Parathyroid adenoma (tissue), 2 donors: ENCODE results near the gene ALOX12B.

Source experiments
- H2AFZ ChIP-seq: fragments of 300-600 bp; sonication (generic); one replicate; pipeline ENCODE4 v1.7.0; 2017; ENCODE audit warnings: antibody characterized with exemption, mild to moderate bottlenecking
- H3K27ac ChIP-seq: fragments of 300-600 bp; sonication (generic); one replicate; pipeline ENCODE4 v1.7.0; 2017
- H3K27me3 ChIP-seq: fragments of 300-600 bp; sonication (generic); one replicate; pipeline ENCODE4 v1.7.0; 2017; ENCODE audit warnings: low read length; ENCODE audit not compliant: control insufficient read depth, insufficient read depth
- H3K36me3 ChIP-seq: fragments of 300-600 bp; sonication (generic); one replicate; pipeline ENCODE4 v1.7.0; 2017; ENCODE audit warnings: low read length; ENCODE audit not compliant: control insufficient read depth, insufficient read depth
- H3K4me1 ChIP-seq: fragments of 300-600 bp; sonication (generic); one replicate; pipeline ENCODE4 v1.7.0; 2017; ENCODE audit warnings: control low read depth
- H3K4me2 ChIP-seq: fragments of 300-600 bp; sonication (generic); one replicate; pipeline ENCODE4 v1.7.0; 2017; ENCODE audit warnings: low read length
- H3K4me3 ChIP-seq: fragments of 300-600 bp; sonication (generic); one replicate; pipeline ENCODE4 v1.7.0; 2017; ENCODE audit warnings: low read depth, low read length
- H3K79me2 ChIP-seq: fragments of 300-600 bp; sonication (generic); one replicate; pipeline ENCODE4 v1.7.0; 2017; ENCODE audit warnings: control low read depth
- H3K9ac ChIP-seq: fragments of 300-600 bp; sonication (generic); one replicate; pipeline ENCODE4 v1.7.0; 2017; ENCODE audit warnings: mild to moderate bottlenecking
- H3K9me3 ChIP-seq: fragments of 300-600 bp; sonication (generic); one replicate; pipeline ENCODE4 v1.7.0; 2017; ENCODE audit warnings: low read length; ENCODE audit not compliant: control insufficient read depth
- TF ChIP-seq, protein P1 (sequence below): fragments of 300-600 bp; sonication (generic); IDR thresholded peaks from one replicate; pipeline ENCODE4 v1.7.0; 2017; ENCODE audit warnings: antibody characterized with exemption, mild to moderate bottlenecking
- donor health status: primary hyperparathyroidism.

Gene ALOX12B

DNA sequence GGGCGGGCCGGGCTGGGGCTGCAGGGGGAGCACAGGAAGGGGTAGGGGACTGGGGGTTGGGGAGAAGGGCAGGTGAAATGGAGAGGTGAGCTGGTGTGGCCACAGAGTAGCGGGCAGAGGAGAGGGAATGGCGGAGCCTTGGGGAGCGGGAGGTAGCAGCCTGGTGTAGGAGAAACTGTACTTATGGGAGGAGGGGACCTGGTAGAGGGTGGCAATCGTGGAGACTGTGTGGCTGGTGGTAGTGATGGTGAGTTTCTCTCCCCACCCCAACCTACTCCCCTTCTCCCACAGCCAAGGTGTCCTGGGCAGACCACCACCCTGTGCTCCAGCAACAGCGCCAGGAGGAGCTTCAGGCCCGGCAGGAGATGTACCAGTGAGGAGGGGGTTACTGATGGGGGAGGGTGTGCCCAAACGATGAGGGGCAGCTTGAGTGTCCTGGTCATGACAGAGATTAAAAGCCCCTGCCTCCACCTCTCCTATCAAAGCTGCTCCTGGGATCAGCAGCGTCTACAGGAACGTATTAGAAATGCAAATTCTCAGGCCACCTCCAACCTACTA lies 47.8 kb downstream of the ALOX12B start:
- Histone ChIP-seq H3K27me3 (peaks cover 3% of the 10 kb centered on the region), H3K9me3 (no peaks in the 10 kb centered on the region), H3K9ac (no peak overlapping the region), H3K27ac (no peak overlapping the region), H3K79me2 (no peaks in the 10 kb centered on the region), H2AFZ (no peak overlapping the region), H3K4me1 (no peaks in the 10 kb centered on the region), H3K4me3 (no peak overlapping the region), H3K4me2 (no peak overlapping the region), H3K36me3 (no peaks in the 10 kb centered on the region)
- TF ChIP-seq, protein P1, sequence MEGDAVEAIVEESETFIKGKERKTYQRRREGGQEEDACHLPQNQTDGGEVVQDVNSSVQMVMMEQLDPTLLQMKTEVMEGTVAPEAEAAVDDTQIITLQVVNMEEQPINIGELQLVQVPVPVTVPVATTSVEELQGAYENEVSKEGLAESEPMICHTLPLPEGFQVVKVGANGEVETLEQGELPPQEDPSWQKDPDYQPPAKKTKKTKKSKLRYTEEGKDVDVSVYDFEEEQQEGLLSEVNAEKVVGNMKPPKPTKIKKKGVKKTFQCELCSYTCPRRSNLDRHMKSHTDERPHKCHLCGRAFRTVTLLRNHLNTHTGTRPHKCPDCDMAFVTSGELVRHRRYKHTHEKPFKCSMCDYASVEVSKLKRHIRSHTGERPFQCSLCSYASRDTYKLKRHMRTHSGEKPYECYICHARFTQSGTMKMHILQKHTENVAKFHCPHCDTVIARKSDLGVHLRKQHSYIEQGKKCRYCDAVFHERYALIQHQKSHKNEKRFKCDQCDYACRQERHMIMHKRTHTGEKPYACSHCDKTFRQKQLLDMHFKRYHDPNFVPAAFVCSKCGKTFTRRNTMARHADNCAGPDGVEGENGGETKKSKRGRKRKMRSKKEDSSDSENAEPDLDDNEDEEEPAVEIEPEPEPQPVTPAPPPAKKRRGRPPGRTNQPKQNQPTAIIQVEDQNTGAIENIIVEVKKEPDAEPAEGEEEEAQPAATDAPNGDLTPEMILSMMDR, result no peak

DNA sequence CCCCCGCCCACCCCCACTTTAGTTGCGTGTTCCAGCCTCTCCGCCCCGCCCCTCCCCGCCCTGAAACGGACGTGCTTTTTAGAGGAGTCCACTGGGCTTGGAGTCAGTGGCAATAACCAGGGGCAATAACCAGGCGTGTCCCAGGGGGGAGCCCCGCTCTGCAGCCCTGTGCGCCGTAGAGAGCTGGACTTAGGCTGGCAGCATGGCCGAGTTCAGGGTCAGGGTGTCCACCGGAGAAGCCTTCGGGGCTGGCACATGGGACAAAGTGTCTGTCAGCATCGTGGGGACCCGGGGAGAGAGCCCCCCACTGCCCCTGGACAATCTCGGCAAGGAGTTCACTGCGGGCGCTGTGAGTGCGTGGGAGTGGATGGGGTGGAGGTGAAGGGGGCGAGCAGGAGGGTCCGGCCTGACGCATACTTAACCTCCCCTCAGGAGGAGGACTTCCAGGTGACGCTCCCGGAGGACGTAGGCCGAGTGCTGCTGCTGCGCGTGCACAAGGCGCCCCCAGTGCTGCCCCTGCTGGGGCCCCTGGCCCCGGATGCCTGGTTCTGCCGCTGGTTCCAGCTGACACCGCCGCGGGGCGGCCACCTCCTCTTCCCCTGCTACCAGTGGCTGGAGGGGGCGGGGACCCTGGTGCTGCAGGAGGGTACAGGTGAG lies 48.4 kb downstream of the ALOX12B start, which contains the start of gene ALOX15B:
ALOX15B (plus strand) TSS at position 106 of the 657 bp plus-strand sequence; CDS start at position 203, 97 bp downstream.
- no peak within 1 kb of the TSS for H3K27ac ChIP-seq
- H3K4me3 ChIP-seq, result no peak within 1 kb of the TSS

DNA sequence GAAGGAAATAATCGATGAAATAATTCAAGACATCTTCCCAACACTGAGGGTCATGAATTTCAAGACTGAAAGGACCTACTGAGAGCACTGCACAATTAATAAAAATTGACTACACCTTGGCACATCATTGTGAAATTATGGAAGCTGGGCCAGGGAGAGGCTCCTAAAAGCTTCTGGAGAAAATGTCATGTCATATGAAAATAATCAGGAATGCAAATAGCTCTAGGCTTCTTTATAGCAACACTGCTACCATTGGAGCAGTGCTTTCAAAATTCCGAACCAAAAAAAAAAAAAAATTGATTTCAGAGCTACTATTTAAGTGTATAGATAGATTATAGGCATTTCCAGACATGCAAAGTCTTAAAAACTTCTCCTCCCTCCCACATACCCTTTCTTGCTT lies 55.1 kb downstream of the ALOX12B start:
- Histone ChIP-seq H2AFZ (no peak overlapping the region), H3K27me3 (no peaks in the 10 kb centered on the region)
- TF ChIP-seq, protein P1, result no peak

More for the DNA sequence above, 48.4 kb downstream of the ALOX12B start, which contains the start of gene ALOX15B:
- Histone ChIP-seq H3K4me2 (no peak within 1 kb of the TSS), H3K9me3 (no peaks in the 10 kb centered on the region), H3K4me1 (no peaks in the 10 kb centered on the region), H2AFZ (peak within 1 kb of the TSS; percentile 11), H3K79me2 (no peaks in the 10 kb centered on the region), H3K36me3 (no peaks in the 10 kb centered on the region), H3K9ac (no peak within 1 kb of the TSS), H3K27me3 (peaks cover 3% of the 10 kb centered on the region)
- TF ChIP-seq, protein P1, result no peak

DNA sequence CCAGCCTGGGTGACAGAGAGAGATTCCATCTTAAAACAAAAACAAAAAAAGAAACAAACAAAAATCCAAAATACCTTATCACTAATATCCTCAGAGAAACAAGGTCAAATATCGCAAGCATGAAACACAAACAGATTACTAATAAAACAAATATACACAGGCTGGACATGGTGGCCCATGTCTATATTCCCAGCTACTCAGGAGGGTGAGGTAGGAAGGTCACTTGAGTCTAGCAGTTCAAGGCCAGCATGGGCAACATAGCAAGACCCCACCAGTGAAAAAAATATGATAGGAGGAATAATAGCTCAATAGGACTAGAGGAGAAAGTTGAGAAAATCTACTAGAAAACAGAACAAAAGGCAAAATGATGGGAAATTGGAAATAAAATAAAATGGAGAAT lies 55.6 kb downstream of the ALOX12B start:
- Histone ChIP-seq H3K9ac (no peak overlapping the region), H3K4me1 (no peaks in the 10 kb centered on the region), H3K27me3 (no peaks in the 10 kb centered on the region), H3K79me2 (no peaks in the 10 kb centered on the region), H2AFZ (no peak overlapping the region), H3K27ac (no peak overlapping the region), H3K4me3 (no peak overlapping the region), H3K9me3 (no peaks in the 10 kb centered on the region), H3K36me3 (no peaks in the 10 kb centered on the region), H3K4me2 (no peak overlapping the region)
- TF ChIP-seq, protein P1, result no peak

More for the DNA sequence above, 55.1 kb downstream of the ALOX12B start:
- Histone ChIP-seq H3K79me2 (no peaks in the 10 kb centered on the region), H3K9ac (no peak overlapping the region), H3K4me2 (no peak overlapping the region), H3K4me3 (no peak overlapping the region), H3K36me3 (no peaks in the 10 kb centered on the region), H3K27ac (no peak overlapping the region), H3K4me1 (no peaks in the 10 kb centered on the region), H3K9me3 (no peaks in the 10 kb centered on the region)
